Fibroblast of mammary gland (primary cell): ENCODE data around the gene ATOSB.
A peak's percentile ranks its signal among the peaks of the same experiment; 100 is the strongest.

Experiments
- DNase-seq: peaks from one replicate; pipeline ENCODE4 v3.0.0-alpha.2; 2010; ENCODE audit warnings: low read depth
- H3K4me3 ChIP-seq: 2 replicates; pipeline ENCODE4 v1.5.1; 2011; ENCODE audit warnings: low read depth, mild to moderate bottlenecking, low read length, moderate library complexity; ENCODE audit not compliant: control insufficient read depth
- TF ChIP-seq, protein P1 (sequence below): conservative IDR thresholded peaks from 2 replicates; pipeline ENCODE4 v1.5.1; 2011; ENCODE audit warnings: low read depth, low read length, inconsistent platforms; ENCODE audit not compliant: control insufficient read depth, insufficient read depth

Gene ATOSB, protein sequence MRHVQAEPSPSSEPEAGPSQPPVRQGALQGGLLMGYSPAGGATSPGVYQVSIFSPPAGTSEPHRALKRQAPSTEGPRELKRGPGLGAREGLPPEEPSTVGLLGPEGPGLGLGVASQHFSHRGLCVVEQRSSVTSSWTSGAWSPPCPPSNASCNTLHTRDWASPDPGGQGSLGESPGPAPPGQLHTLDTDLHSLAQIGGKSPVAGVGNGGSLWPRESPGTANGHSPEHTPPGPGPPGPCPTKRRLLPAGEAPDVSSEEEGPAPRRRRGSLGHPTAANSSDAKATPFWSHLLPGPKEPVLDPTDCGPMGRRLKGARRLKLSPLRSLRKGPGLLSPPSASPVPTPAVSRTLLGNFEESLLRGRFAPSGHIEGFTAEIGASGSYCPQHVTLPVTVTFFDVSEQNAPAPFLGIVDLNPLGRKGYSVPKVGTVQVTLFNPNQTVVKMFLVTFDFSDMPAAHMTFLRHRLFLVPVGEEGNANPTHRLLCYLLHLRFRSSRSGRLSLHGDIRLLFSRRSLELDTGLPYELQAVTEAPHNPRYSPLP

DNA sequence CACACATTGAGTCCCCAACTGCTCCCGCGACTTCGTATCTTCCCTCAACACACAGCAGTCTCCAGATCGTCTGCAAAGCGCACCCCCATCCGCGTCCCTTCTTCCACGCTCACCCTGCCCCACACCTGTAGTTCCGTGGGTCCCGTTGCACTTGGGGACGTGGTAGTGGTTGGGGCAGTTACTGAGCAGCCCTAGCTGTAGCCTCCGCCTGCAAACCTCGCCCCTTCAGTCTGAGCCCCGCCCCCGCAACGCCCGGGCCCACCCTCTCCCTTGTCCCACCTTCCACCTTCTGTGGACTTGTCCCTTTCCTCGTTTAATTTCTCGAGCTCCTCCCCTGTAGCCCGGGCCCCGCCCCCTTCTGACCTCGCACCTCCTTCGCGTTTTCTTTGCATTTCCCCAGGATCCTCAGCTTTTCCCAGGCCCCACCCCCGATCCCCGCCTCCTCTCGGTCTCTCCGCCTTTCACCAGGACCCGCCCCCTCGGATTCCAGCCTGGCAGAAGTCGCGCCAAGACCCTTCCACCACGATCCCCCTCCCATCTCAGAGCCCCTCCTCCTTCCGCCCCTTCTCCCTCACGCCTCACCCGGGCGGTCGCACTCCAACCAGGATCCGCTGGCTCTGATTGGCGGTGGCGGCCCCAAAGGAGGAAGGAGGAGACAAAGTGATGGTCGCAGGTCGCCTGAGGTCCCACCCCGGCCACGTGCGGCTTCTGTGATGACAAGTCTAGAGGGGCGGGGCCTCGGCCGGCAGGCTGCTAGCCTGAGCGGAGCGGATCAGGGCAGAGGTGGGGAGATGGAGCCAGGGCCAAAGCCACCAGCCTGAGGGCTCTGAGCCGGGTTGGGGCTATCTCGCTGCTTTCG is at the start of gene ATOSB:
TSS of gene ATOSB (minus strand) at position 183 of the 859 bp plus-strand sequence. CDS start 7,588 bp downstream, outside the sequence.
- TF ChIP-seq, protein P1, sequence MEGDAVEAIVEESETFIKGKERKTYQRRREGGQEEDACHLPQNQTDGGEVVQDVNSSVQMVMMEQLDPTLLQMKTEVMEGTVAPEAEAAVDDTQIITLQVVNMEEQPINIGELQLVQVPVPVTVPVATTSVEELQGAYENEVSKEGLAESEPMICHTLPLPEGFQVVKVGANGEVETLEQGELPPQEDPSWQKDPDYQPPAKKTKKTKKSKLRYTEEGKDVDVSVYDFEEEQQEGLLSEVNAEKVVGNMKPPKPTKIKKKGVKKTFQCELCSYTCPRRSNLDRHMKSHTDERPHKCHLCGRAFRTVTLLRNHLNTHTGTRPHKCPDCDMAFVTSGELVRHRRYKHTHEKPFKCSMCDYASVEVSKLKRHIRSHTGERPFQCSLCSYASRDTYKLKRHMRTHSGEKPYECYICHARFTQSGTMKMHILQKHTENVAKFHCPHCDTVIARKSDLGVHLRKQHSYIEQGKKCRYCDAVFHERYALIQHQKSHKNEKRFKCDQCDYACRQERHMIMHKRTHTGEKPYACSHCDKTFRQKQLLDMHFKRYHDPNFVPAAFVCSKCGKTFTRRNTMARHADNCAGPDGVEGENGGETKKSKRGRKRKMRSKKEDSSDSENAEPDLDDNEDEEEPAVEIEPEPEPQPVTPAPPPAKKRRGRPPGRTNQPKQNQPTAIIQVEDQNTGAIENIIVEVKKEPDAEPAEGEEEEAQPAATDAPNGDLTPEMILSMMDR, result no peak

DNA sequence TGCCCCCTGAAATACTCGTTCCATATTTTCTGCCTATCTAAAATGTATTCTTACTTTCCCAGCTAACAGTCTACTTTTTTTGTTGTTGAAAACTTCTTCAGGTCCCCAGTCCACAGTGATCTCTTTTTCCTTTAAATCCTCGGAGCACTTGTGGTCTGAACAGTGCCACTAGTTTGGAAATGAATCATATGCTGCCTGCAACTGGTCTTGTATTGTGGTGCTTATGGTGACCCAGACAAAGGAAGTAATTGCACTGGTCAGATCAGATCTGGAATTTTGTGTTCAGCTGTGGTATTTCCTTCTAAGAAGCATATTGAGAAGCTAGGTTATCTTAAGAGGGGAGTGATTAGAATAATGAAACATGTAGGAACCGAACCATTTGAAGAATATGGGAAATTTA is 49.0 kb upstream of the ATOSB start:
- TF ChIP-seq, protein P1, result no peak
- DNase-seq, result peak; percentile 34

More for the DNA sequence above, at the start of gene ATOSB:
- peak within 1 kb of the TSS; percentile 65 for H3K4me3 ChIP-seq
- DNase-seq, result peak; percentile 93

DNA sequence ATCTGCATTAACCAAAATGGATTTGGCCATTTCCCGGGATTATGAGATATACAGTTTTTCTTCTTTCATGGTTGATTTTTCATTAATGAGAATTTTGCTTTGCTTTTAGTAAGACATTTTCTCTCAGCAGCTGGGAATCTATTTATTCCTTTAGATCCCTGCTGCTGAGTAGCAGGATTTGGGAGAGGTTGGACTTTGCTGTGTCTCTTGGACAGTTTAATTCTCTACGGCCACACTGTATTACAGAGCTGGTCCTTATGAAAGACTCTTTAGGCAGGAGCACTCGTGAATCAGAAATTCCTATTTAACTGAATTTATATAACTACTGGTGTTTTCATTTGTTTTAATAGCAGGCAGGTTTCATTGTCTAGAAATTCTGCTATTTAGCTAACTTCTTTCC is 47.8 kb upstream of the ATOSB start:
- no peak overlapping the region for H3K4me3 ChIP-seq
- TF ChIP-seq, protein P1, result no peak
- DNase-seq, result no peak

More for the DNA sequence above, 49.0 kb upstream of the ATOSB start:
- no peak overlapping the region for H3K4me3 ChIP-seq

DNA sequence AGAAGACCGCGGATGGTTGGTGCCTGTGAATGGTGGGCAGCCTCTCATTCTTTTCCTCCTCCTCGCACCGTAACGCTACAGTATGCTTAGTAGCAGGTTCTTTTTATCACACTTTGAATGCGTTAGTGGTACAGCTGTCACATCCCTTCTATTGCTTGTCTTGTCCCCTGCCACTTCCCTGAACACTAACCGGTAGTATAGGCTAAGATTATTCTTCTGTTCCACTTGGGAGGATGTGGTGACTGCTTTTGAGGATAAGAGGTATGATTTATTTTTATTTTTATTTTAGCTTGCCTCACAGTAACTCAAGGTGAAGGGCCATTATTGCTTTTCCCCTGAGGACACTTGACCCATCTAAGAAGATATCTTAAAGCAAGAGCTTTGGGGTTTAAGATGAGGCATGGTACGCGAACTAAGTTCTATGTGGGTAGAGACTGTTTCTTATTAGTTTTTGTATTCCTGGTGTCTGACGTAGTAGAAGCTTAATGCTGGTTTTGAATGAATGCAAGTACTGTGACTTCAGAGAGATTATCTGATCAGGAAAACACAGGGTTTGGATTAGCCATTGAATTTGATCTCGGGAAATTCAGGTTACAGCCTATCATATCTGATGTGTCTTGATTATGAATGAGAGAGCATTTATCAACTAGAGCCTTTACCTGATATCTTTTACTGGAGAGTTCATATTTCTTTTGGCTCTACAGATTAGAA is 47.1 kb upstream of the ATOSB start:
- peak; percentile 38 for DNase-seq
- TF ChIP-seq, protein P1, result no peak
- H3K4me3 ChIP-seq, result peak overlapping the region; percentile 94

DNA sequence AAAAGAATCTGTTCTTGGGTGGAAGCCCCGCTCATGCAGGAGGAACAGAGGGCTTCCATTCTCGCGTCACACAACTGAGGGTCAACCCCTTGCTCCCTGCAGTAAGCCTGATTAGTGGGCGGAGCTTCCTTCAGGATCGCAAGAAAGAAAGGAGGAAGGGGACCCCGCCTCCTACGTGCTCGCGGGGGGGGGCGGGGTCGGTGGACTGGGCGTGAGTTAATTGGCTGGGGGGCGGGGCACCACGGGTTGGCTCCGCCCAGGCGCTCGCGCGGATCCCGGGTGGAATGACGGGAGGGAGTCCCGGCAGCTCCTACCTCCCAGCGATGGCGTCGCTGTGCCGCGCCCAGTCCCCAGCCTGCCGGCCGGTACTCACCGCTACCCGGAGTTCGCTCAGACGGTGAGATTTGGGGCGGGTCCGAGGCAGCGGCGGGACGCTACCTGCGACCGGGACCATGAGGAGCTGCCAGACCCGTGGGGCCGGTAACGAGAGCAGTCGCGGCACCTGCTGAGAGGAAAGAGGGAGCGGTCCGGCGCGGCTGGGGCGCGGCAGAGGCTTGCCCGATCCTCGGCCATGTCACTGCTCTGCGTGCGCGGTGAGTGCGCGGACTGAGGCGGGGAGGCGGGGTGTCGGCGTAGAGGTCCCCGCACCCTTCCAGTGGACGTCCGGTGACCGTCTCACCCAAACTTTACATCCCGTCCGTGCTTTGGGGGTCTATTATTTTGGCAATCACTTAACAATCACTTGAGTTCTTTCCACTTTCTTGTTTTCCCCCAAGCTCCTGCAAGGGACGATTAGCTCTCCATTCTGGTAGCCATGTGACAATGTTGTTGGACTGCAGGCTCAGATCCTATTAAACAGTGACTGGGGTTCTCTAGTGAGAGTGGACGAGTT is 46.3 kb upstream of the ATOSB start, which contains the start of gene UNC13B:
TSS of gene UNC13B (plus strand) at position 297 of the 892 bp plus-strand sequence. CDS start at position 572, 275 bp downstream.
- TF ChIP-seq, protein P1, result no peak
- H3K4me3 ChIP-seq, result peak within 1 kb of the TSS; percentile 94
- peak; percentile 89 for DNase-seq
